ENCODE results near the gene NFKBIE. TPM values are rescaled to one million over a fixed set of nuclear protein-coding genes. Genes with fewer than 3 reads are reported as not detected.

The NFKBIE gene
- total RNA-seq, 1 experiment from 2014 or later: 9.7 TPM

GRCh38 chr6:44273617-44274016, 8.3 kb upstream of the NFKBIE start:
- Histone ChIP-seq H3K18ac (ENCODE audit: insufficient read length, low read depth, low read length) (no peak overlapping the region), H3K79me1 (ENCODE audit: insufficient read depth, low read depth, low read length, poor library complexity, severe bottlenecking) (no peaks in the 10 kb centered on the region), H3K27ac (ENCODE audit: insufficient read length, low read depth, low read length) (no peak overlapping the region), H2BK120ac (ENCODE audit: low read depth, low read length, poor library complexity, severe bottlenecking) (no peak overlapping the region), H3K4me2 (ENCODE audit: insufficient read depth, insufficient read length, low read length) (no peak overlapping the region), H3K4me1 (ENCODE audit: insufficient read depth, low read length) (peaks cover 10% of the 10 kb centered on the region; the same call in 1 of the 2 replicates), H2BK5ac (ENCODE audit: insufficient read length, low read length) (no peak overlapping the region), H3K14ac (ENCODE audit: insufficient read depth, low read length) (no peak overlapping the region), H3T11ph (ENCODE audit: low read length) (no peak overlapping the region), H4K5ac (ENCODE audit: insufficient read length, low read depth, low read length) (no peak overlapping the region), H3K9me3 (ENCODE audit: control insufficient read depth, low read depth, low read length) (no peaks in the 10 kb centered on the region), H2BK20ac (ENCODE audit: low read depth, low read length, poor library complexity, severe bottlenecking) (no peak overlapping the region), H4K20me1 (ENCODE audit: control insufficient read depth, insufficient read depth, insufficient read length) (peaks cover 3% of the 10 kb centered on the region), H3K56ac (ENCODE audit: insufficient read length, low read depth, low read length) (no peak overlapping the region), H3K79me2 (ENCODE audit: insufficient read depth, low read length) (no peaks in the 10 kb centered on the region), H2BK15ac (ENCODE audit: low read depth, low read length) (no peak overlapping the region), H3K27me3 (ENCODE audit: insufficient read depth, low read length) (peaks cover 7% of the 10 kb centered on the region; the same call in 1 of the 2 replicates), H2AK5ac (ENCODE audit: insufficient read length, low read length) (no peak overlapping the region), H4K8ac (replicated peaks; ENCODE audit: insufficient read length, low read depth, low read length) (no peak overlapping the region), H2AFZ (ENCODE audit: low read length) (no peak overlapping the region), H2BK12ac (ENCODE audit: insufficient read length, low read depth, low read length) (no peak overlapping the region), H3K4ac (ENCODE audit: low read depth, low read length) (no peak overlapping the region), H3K23me2 (ENCODE audit: insufficient read length, low read depth, low read length, poor library complexity, severe bottlenecking) (peaks cover 5% of the 10 kb centered on the region), H3K9ac (ENCODE audit: extremely low read depth, insufficient read length, low read length) (no peak overlapping the region), H3K23ac (ENCODE audit: insufficient read length, low read depth, low read length) (no peak overlapping the region), H4K91ac (ENCODE audit: insufficient read length, low read depth, low read length) (no peak overlapping the region)
- Mint-ChIP-seq H3K4me3 (no peak overlapping the region), H3K36me3 (ENCODE audit: insufficient read depth in 1 of 3, low read depth in 3 of 3) (no peaks in the 10 kb centered on the region; a peak in 1 of 7 replicates), H3K27ac (no peak overlapping the region), H3K27me3 (ENCODE audit: low read depth) (peaks cover 20% of the 10 kb centered on the region), H3K9me3 (no peaks in the 10 kb centered on the region), H3K4me1 (peaks cover 23 to 37% of the 10 kb centered on the region in 2 experiments)
- no peak for DNase-seq
- no peak for TF ChIP-seq CTCF (conservative IDR thresholded peaks at IDR 0.05)
- no CpG with 5 or more reads among the region's 1 CpG for WGBS (ENCODE audit: extremely low coverage, insufficient read length, low lambda C conversion rate)

Data from H9 (cell line).